ENCODE measurements around the gene FZR1.

DNA sequence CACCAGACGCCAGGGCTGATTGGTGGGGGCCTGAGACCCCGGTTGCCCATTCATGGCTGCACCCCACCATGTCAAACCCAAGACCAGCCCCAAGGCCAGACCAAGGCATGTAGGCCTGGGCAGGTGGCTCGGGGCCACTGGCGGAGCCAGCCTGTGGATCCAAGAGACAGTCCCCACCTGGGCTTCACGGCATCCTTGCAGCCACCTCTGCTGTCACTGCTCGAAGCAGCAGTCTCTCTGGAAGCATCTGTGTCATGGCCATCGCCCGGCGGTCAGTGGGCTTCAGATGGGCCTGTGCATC, 29.1 kb downstream of the FZR1 start:
- TF ChIP-seq, protein P1, sequence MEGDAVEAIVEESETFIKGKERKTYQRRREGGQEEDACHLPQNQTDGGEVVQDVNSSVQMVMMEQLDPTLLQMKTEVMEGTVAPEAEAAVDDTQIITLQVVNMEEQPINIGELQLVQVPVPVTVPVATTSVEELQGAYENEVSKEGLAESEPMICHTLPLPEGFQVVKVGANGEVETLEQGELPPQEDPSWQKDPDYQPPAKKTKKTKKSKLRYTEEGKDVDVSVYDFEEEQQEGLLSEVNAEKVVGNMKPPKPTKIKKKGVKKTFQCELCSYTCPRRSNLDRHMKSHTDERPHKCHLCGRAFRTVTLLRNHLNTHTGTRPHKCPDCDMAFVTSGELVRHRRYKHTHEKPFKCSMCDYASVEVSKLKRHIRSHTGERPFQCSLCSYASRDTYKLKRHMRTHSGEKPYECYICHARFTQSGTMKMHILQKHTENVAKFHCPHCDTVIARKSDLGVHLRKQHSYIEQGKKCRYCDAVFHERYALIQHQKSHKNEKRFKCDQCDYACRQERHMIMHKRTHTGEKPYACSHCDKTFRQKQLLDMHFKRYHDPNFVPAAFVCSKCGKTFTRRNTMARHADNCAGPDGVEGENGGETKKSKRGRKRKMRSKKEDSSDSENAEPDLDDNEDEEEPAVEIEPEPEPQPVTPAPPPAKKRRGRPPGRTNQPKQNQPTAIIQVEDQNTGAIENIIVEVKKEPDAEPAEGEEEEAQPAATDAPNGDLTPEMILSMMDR (conservative IDR thresholded peaks at IDR 0.05), result no peak
- TF ChIP-seq EZH2 (IDR thresholded peaks at IDR 0.05; ENCODE audit: low read depth), result no peak
